PC-3 (cell line): Measurements from ENCODE around the gene GLB1L3. TPM values are rescaled to one million over a fixed set of nuclear protein-coding genes. Genes with fewer than 3 reads are reported as not detected.

ENCODE experiments used
- ATAC-seq: fragments of 200-7000 bp; cut with Tn5 transposase; 2 replicates; pipeline ENCODE4 v1.9.1; 2020; ENCODE audit warnings: mild to moderate bottlenecking, moderate library complexity
- BruUV-seq: library from RNA; stranded (reverse); fragments of 400-500 nt; replicated peaks from 2 replicates; lab custom pipeline; 2021; lab: Mats Ljungman, UMichigan
- CTCF ChIA-PET: fragments of 300-600 bp; sonication (Branson Sonifier 250); formaldehyde crosslinking; loops from one replicate; lab custom pipeline; 2022; ENCODE audit warnings: antibody characterized with exemption; lab: Charles Lee
- POLR2A ChIA-PET: fragments of 300-600 bp; sonication (Branson Sonifier 250); formaldehyde crosslinking; loops from one replicate; lab custom pipeline; 2022; ENCODE audit warnings: antibody characterized with exemption; ENCODE audit not compliant: unreplicated experiment; lab: Charles Lee
- DNase-seq: peaks from one replicate; pipeline ENCODE4 v3.0.0-alpha.2; 2015
- H2AFZ ChIP-seq: fragments of 300-600 bp; sonication (generic); 2 replicates; pipeline ENCODE4 v1.6.0; 2016; ENCODE audit warnings: antibody characterized with exemption, low read length
- H3F3A ChIP-seq: fragments of 300-600 bp; sonication (generic); one replicate; pipeline ENCODE4 v1.6.0; 2017; ENCODE audit warnings: antibody characterized with exemption, low read length, control low read depth, mild to moderate bottlenecking; ENCODE audit not compliant: unreplicated experiment
- H3K27ac ChIP-seq: fragments of 300-600 bp; sonication (generic); 2 replicates; pipeline ENCODE4 v1.5.1; 2016; ENCODE audit warnings: mild to moderate bottlenecking, low read length
- H3K27me3 ChIP-seq: fragments of 300-600 bp; sonication (generic); 2 replicates; pipeline ENCODE4 v1.6.1; 2016; ENCODE audit warnings: low read length, mixed read lengths
- H3K36me3 ChIP-seq: fragments of 300-600 bp; sonication (generic); 2 replicates; pipeline ENCODE4 v1.6.1; 2016; ENCODE audit warnings: low read depth, mixed run types, low read length, mixed read lengths
- H3K4me1 ChIP-seq: fragments of 300-600 bp; sonication (generic); 2 replicates; pipeline ENCODE4 v1.5.1; 2016; ENCODE audit warnings: low read length; ENCODE audit not compliant: insufficient read depth
- H3K4me2 ChIP-seq: fragments of 300-600 bp; sonication (generic); 2 replicates; pipeline ENCODE4 v1.6.0; 2016; ENCODE audit warnings: low read length
- H3K4me3 ChIP-seq: fragments of 300-600 bp; sonication (generic); 2 replicates; pipeline ENCODE4 v1.5.1; 2016; ENCODE audit warnings: mild to moderate bottlenecking, low read length, mixed read lengths
- H3K79me2 ChIP-seq: fragments of 300-600 bp; sonication (generic); 2 replicates; pipeline ENCODE4 v1.6.1; 2017; ENCODE audit warnings: low read length, mixed read lengths
- H3K9ac ChIP-seq: fragments of 300-600 bp; sonication (generic); 2 replicates; pipeline ENCODE4 v1.6.0; 2016; ENCODE audit warnings: mild to moderate bottlenecking, low read length
- H3K9me2 ChIP-seq: fragments of 300-600 bp; sonication (generic); replicated peaks from 2 replicates; pipeline ENCODE4 v1.6.1; 2016; ENCODE audit warnings: mixed run types, low read length, mixed read lengths
- H3K9me3 ChIP-seq: fragments of 300-600 bp; sonication (generic); 2 replicates; pipeline ENCODE4 v1.6.1; 2016; ENCODE audit warnings: low read length, mixed read lengths
- H4K20me1 ChIP-seq: fragments of 300-600 bp; sonication (generic); 2 replicates; pipeline ENCODE4 v1.6.1; 2016; ENCODE audit warnings: low read length, mixed read lengths
- CTCF ChIP-seq: fragments of 300-600 bp; sonication (generic); conservative IDR thresholded peaks from 2 replicates; pipeline ENCODE4 v1.5.1; 2017; ENCODE audit warnings: antibody characterized with exemption, low read depth, mild to moderate bottlenecking, low read length
- EZH2 ChIP-seq: fragments of 300-600 bp; sonication (generic); IDR thresholded peaks from one replicate; pipeline ENCODE4 v1.6.1; 2017; ENCODE audit warnings: antibody characterized with exemption, mild to moderate bottlenecking, low read length; ENCODE audit not compliant: unreplicated experiment
- EZH2phosphoT487 ChIP-seq: fragments of 300-600 bp; sonication (generic); IDR thresholded peaks from 2 replicates; pipeline ENCODE4 v1.6.1; 2018; ENCODE audit warnings: mild to moderate bottlenecking, antibody characterized with exemption, low read length, borderline replicate concordance
- intact Hi-C: fragments of 100-400 bp; cut with micrococcal nuclease; formaldehyde crosslinking; loops from 2 replicates; pipeline ENCODE4 v1.9.0; 2023
- total RNA-seq: library from RNA; depleted of rRNA; stranded (reverse); fragments of >200 nt; gene quantifications from 2 replicates; pipeline ENCODE4 v1.2.3, GENCODE V29; 2014

The GLB1L3 gene
- total RNA-seq, 1 experiment from 2014 or later: not detected

GRCh38 chr11:134356656-134357544, 80.7 kb downstream of the GLB1L3 start:
- Histone ChIP-seq H3F3A (no peaks in the 10 kb centered on the region), H2AFZ (no peak overlapping the region), H3K27ac (no peak overlapping the region), H3K36me3 (no peaks in the 10 kb centered on the region), H4K20me1 (no peaks in the 10 kb centered on the region), H3K4me1 (no peaks in the 10 kb centered on the region), H3K27me3 (peaks cover 10% of the 10 kb centered on the region), H3K4me3 (no peak overlapping the region), H3K9ac (no peak overlapping the region), H3K79me2 (no peaks in the 10 kb centered on the region), H3K9me2 (no peaks in the 10 kb centered on the region), H3K4me2 (no peak overlapping the region), H3K9me3 (no peaks in the 10 kb centered on the region)
- CTCF ChIA-PET: no interaction called here
- DNase-seq (no peak), ATAC-seq (no peak)
- POLR2A ChIA-PET: no interaction called here
- BruUV-seq: no TSS peak
- TF ChIP-seq CTCF: no peak
- TF ChIP-seq EZH2: no peak
- TF ChIP-seq EZH2phosphoT487: no peak
- intact Hi-C loops: no loop called here

GRCh38 chr11:134357545-134357839, 81.3 kb downstream of the GLB1L3 start:
- POLR2A ChIA-PET: no interaction called here
- Histone ChIP-seq H3K4me2 (no peak overlapping the region), H3K36me3 (no peaks in the 10 kb centered on the region), H2AFZ (no peak overlapping the region), H3K4me1 (no peaks in the 10 kb centered on the region), H3K9me3 (no peaks in the 10 kb centered on the region), H3K79me2 (no peaks in the 10 kb centered on the region), H3K4me3 (no peak overlapping the region), H3F3A (no peaks in the 10 kb centered on the region), H3K27me3 (peaks cover 8% of the 10 kb centered on the region), H3K9ac (no peak overlapping the region), H3K9me2 (no peaks in the 10 kb centered on the region), H3K27ac (no peak overlapping the region), H4K20me1 (no peaks in the 10 kb centered on the region)
- intact Hi-C loops: no loop called here
- no peak for TF ChIP-seq EZH2phosphoT487
- no peak for TF ChIP-seq EZH2
- TF ChIP-seq CTCF: no peak
- ATAC-seq (no peak), DNase-seq (no peak)
- BruUV-seq: no TSS peak
- CTCF ChIA-PET: no interaction called here

- Histone ChIP-seq H3K79me2 (no peaks in the 10 kb centered on the region), H3F3A (no peaks in the 10 kb centered on the region), H3K9me2 (no peaks in the 10 kb centered on the region), H3K27ac (no peak overlapping the region), H3K36me3 (no peaks in the 10 kb centered on the region), H3K27me3 (peaks cover 10% of the 10 kb centered on the region), H4K20me1 (no peaks in the 10 kb centered on the region), H3K4me2 (no peak overlapping the region), H3K9me3 (no peaks in the 10 kb centered on the region), H2AFZ (no peak overlapping the region), H3K4me3 (no peak overlapping the region), H3K9ac (no peak overlapping the region), H3K4me1 (no peaks in the 10 kb centered on the region)
- POLR2A ChIA-PET: no interaction called here
- ATAC-seq (no peak), DNase-seq (no peak)
- BruUV-seq: no TSS peak
- intact Hi-C loops: no loop called here
- CTCF ChIA-PET: no interaction called here
- TF ChIP-seq EZH2phosphoT487: no peak
- TF ChIP-seq EZH2: no peak
- TF ChIP-seq CTCF: no peak
Measured at GRCh38 chr11:134358165-134358855, 82.1 kb downstream of the GLB1L3 start.
